HG02798 (cell line): ENCODE measurements around the gene KLF2.

Experiments used
- ATAC-seq: cut with Tn5 transposase; IDR thresholded peaks from one replicate; pipeline ENCODE4 v1.9.1; 2021; ENCODE audit warnings: mild to moderate bottlenecking; ENCODE audit not compliant: unreplicated experiment, poor library complexity

Gene KLF2

DNA sequence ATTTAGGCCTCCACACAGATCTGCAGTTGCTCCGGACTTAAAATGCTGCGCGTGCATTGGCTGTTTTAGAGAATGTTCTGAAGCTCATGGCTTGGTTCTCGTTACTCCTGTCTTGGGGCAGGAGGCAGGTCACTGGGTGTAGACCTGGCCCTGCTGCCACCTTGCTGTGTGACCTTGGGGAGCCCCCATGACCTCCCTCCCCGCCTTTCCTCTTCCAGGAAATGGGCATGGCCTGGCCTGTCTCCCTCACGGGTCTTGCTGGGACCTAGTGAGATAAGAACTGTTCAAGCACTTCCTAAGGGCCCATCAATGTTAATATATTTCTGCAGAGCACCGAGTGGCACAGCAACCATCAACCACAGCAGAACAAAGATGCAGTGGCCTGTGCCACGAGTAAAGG, 49.4 kb downstream of the KLF2 start:
- ATAC-seq = no peak

DNA sequence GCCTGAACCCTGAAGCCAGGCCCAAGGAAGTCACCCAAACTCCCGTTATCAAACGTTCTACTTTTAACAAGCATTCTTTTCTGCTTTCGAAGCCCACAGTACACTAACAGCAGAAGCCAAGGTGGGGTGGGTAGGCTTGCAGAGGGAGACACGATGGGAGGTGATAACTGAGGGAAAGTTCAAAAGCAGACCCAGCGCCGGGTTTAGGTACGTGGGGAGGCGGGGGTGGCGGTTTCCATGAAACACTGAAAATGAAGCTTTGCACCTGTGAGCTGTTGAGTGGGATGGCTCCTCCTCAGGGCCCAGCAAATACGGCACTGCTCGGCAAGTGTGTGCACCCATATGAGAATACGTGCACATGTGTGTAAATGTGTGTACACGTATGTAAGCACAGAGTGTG, 49.8 kb downstream of the KLF2 start:
- ATAC-seq = no peak

DNA sequence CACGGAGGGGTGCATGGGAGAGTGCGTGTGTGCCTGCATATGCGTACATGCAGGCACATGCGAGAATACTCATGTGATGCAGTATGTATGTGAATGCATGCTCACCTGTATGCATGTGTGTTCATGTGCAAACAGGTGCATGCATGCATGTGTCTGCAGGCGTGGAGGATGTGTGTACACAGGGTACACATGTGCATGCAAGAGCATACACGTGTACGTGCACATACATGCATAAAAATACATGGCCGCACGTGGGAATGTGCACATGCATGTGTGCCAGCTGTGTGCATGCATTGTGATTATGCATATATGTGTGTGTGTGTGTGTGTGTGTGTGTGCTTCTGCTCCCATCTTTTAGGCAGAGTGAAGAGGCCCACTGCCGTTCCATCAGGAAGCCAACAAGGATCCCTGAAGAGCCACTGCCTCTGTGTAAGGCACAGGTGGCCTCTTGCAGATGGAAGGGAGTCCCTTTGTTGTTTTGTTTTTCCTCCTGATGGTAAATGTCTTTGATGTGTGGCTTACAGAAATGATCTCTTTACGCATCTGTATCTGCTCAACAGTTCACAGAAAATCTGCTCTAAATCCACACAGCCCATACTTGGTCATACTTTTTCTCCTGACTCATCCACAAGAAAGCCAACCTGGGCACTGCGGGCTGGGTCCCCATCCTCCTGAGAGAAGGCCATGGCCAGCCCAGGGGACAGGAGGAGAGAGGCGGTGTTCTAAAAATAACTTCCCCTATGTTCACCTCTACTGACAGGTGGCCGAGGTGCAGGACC, 50.7 kb downstream of the KLF2 start:
- ATAC-seq = no peak

DNA sequence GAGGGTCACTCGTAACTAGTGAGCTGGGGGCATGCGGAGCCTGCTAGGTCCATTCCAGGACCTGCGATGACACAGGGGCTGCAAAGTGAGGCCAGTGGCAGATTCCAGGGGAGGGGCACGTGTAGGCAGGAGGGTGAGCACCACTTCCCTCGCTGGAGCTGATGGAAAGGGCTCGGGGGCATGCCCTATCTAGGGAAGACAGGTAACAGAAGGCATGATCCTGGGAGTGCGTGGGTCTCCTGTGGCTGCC, 51.2 kb downstream of the KLF2 start:
- no peak for ATAC-seq

DNA sequence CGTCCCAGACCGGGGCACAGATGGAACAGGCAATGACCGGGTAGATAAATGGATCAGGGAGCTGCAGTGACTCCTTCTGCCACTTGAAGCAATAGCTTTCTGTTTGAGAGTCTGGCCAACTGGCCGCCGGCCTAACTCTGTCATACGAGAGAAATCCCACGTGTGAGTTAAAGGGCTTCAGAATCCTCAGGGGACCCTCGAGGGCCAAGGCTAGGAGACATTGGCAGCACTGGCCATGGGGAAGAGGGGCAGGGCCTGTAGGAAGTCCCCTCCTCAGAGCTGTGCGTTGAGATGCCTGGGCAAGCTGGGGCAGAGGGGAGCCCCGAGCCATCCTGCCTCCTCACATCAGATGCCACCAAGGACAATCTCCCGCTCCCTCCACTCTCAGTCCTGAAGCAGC, 51.6 kb downstream of the KLF2 start:
- ATAC-seq = no peak

DNA sequence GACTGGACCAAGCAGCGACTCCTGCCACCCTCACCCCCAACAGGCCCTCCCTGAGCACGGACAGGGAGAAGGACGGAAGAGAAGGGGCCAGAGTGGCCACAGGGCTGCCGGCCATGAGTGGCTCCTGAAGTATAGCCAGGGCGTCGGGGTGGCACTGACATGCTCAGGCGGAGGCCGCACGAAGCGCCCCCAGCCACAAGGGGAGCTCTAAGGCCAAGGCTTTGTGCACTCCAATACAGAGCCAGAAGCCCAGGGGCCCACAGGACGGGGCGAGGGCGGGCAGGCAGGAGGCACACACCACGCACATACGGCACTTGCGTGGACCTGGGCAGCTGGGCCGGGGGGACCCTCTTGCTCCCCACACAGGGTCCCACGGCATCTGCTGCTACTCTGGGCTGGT, 52.0 kb downstream of the KLF2 start:
- no peak for ATAC-seq

DNA sequence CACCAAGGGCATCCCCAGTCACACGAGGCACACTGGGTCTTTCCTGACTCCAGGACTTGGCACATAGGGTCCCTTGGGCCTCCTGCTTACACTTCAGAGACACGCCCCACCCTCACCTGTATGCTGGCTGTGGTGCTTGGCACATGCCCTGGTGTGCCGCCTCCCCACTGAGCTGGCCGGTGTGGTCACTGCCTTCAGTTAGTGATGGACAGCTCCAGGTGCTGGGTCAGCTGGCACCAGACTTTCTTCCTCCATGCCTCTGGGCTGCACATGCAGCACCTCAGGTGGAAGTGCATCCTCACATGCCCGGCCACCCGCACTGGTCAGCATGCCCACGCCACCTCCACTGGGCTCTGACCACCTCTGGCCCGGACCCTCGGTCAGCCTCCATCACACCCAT, 52.9 kb downstream of the KLF2 start:
- ATAC-seq = no peak
